ENCODE results near the gene DDX10.

- TF ChIP-seq USF1 (CRISPR knock-in tag; IDR thresholded peaks at IDR 0.05) (no peak), TAF1 (IDR thresholded peaks at IDR 0.05; ENCODE audit: control insufficient read depth, extremely low read depth, insufficient read depth, low read length, severe bottlenecking) (no peak), EP300 (IDR thresholded peaks at IDR 0.05; ENCODE audit: low read length) (no peak), CTCF (IDR thresholded peaks at IDR 0.05 in 2 of 3, conservative IDR thresholded peaks at IDR 0.05 in 1 of 3; ENCODE audit: insufficient read depth in 2 of 3, low read depth in 1 of 3, low read length in 3 of 3) (no peak), ZBTB2 (IDR thresholded peaks at IDR 0.05) (no peak), MTA1 (IDR thresholded peaks at IDR 0.05; ENCODE audit: borderline replicate concordance) (no peak), ETV5 (CRISPR knock-in tag; IDR thresholded peaks at IDR 0.05; ENCODE audit: low read depth) (no peak), ZNF232 (CRISPR knock-in tag; IDR thresholded peaks at IDR 0.05) (no peak), EZH2 (IDR thresholded peaks at IDR 0.05; ENCODE audit: borderline replicate concordance, low read depth, low read length) (no peak), ZNF583 (CRISPR knock-in tag; IDR thresholded peaks at IDR 0.05) (no peak), PHF8 (IDR thresholded peaks at IDR 0.05; ENCODE audit: borderline replicate concordance, low read length) (no peak), ETV6 (IDR thresholded peaks at IDR 0.05; ENCODE audit: borderline replicate concordance in 1 of 2, low read depth in 2 of 2, low read length in 1 of 2) (no peak), ETV6 (CRISPR knock-in tag; IDR thresholded peaks at IDR 0.05; ENCODE audit: borderline replicate concordance) (no peak), ELF4 (CRISPR knock-in tag; IDR thresholded peaks at IDR 0.05) (no peak)
Observed at GRCh38 chr11:108897071-108897481, 232.2 kb downstream of the DDX10 start.
